NCI-H748 (cell line): ENCODE measurements around the gene GSN.

Experiments used
- DNase-seq: peaks from one replicate; lab custom pipeline; 2025; ENCODE audit not compliant: unreplicated experiment; lab: John Stamatoyannopoulos, UW

GSN gene

DNA sequence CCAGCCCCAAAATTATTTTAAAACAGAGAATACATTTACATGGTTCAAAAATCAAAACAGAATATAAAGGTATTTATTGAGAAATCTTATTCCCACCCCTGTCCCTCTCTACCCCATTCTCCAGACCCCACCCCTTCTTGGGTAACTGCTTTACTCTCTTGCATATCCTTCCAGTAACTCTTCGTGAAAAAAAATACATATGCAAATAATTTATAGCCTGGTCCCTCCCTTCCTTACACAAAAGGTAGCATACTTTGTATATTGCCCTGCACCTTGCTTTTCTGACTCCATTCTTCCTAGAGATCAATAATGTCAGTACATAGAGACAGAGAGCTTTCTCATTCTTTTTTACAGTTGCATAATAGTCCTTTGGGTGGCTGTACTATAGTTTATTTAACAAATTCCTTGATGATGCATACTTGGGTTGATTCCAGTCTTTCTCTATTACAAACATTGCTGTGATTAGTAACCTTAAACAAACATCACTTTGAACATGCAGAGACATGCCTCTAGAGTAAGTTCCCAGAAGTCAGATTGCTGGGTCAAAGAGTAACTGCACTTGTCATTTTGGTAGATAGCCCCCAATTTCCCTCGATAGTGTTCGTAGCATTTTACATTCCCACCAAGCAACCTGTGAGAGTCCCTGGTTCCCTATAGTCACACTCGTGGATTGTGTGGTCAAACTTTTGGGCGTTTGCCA lies 54.2 kb downstream of the GSN start:
- DNase-seq: no peak

DNA sequence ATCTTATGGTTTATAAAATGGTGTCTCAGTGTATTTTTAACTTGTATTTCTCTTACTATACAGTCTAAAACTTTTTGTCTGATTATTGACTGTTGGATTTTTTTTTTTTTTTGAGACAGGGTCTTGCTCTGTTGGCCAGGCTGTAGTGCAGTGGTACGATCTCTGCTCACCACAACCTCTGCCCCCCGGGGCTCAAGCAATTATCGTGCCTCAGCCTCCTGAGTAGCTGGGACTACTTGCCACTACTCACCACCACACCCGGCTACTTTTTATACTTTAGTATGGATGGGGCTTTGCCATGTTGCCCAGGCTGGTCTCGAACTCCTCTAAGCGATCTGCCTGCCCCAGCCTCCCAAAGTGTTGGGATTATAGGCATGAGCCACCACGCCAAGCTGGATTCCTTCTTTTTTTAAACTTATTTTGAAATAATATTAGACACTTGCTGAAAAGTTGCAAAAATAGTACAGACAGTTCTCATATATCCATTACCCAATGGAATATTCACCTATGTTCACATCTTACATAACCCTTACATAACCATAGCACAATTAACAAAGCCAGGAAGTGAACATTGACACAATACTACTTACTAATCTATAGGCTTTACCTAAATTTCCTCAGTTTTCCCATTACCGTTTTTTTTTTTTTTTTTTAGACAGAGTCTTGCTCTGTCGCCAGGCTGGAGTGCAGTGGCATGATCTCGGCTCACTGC lies 54.9 kb downstream of the GSN start:
- DNase-seq: no peak

GRCh38 chr9:121323449-121324151 lies 55.6 kb downstream of the GSN start:
- DNase-seq: no peak

GRCh38 chr9:121324316-121324715 lies 56.4 kb downstream of the GSN start:
- no peak for DNase-seq

- no peak for DNase-seq
Measured at GRCh38 chr9:121324755-121325154, 56.8 kb downstream of the GSN start.

GRCh38 chr9:121325387-121325786 lies 57.4 kb downstream of the GSN start:
- DNase-seq: no peak

- peak; percentile 39 for DNase-seq
Measured at GRCh38 chr9:121326130-121326838, 58.3 kb downstream of the GSN start.

DNA sequence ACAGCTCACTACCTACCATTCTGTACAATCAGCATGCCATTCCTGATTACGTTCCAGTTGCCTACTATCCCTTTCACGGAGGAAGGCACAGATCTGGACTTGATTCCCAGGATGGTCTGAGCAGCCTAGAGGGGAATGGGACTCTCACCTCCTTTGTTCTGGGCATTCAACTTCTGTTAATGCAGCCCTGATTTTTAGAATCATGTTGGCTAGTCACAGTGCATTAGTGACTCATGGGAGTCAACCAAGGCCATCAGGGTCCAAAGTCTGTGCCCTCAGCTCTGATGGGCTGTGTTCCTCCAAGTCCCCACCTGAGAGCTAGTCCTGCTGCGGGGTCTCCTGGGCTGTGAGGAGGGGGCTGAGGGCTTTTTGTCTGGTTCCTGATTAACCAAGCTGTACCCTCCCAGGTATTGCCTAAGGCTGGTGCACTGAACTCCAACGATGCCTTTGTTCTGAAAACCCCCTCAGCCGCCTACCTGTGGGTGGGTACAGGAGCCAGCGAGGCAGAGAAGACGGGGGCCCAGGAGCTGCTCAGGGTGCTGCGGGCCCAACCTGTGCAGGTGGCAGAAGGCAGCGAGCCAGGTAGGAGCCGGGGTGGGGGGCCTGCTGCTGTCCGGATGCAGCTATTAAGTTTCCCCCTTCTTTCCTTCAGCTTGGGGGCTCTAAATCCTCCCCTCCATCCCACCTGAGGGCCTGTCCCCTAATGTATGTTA lies 59.1 kb downstream of the GSN start:
- DNase-seq: no peak

- no peak for DNase-seq
Measured at GRCh38 chr9:121328476-121328875, 60.5 kb downstream of the GSN start.

GRCh38 chr9:121328876-121329681 lies 61.1 kb downstream of the GSN start:
- DNase-seq: no peak

- DNase-seq: no peak
Measured at GRCh38 chr9:121331549-121331948, 63.6 kb downstream of the GSN start.

GRCh38 chr9:121331992-121332685 lies 64.2 kb downstream of the GSN start:
- DNase-seq: no peak

GRCh38 chr9:121333950-121334773 lies 66.2 kb downstream of the GSN start:
- no peak for DNase-seq

DNA sequence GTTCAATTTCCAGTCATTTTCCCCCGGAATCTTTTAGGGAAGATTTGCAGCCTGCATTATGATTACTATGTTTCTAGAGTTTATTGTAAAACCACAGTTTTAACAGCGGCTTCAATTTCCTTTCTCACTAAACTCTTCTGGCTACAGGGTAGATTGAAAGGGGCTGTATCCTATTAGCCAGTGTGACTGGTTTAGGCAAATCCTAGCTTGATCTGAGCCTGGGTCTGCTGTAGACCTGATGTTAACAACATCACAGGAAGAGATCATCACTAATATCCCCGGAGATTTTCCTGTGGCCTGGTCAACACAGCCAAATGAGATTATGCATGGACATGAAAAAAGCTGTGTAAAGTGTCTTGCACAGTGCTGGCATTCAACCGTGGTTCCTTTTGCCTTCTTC lies 68.7 kb downstream of the GSN start:
- DNase-seq: no peak

GRCh38 chr9:121339437-121339836 lies 71.5 kb downstream of the GSN start:
- no peak for DNase-seq

DNA sequence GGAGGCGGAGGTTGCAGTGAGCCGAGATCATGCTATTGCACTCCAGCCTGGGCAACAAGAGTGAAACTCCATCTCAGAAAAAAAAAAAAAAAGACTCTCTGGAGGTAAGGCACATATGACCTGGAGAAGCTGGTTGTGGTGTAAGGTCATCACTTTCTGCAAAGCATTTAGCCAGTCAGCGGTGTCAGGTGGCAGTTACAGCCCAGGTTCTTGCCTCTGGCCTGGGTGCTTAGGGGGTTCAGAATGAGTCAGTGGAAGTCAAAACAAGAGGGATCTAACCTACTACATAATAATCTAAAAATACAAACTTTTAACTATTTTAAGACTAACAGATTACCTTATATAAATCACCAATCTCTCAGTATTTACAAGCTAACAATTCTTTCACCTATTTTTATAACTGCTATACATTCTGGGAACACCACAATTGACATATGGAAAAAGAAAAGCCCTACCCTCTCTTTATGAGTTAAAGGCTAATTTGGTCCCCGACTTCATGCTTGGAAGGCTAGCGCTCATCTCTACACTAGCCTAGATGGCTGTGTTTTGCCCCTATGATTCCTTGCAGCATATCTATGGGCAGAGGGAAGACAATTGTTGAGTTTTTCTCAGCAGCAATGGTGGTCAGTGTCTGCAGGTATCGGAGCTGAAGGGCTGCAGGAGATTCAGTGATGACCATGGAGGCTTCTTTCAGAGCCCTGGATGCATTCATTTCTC lies 72.9 kb downstream of the GSN start:
- DNase-seq: no peak

GRCh38 chr9:121344184-121344583 lies 76.2 kb downstream of the GSN start:
- DNase-seq: peak; percentile 48

- no peak for DNase-seq
Measured at GRCh38 chr9:121345070-121345469, 77.1 kb downstream of the GSN start.
